GM23248 (cell line): ENCODE measurements around the gene FZD7. TPM values are rescaled to one million over a fixed set of nuclear protein-coding genes. Genes with fewer than 3 reads are reported as not detected.

Experiments
- DNase-seq: peaks from one replicate; pipeline ENCODE4 v3.0.0-alpha.2; 2015
- H2AFZ ChIP-seq: fragments of 200-600 bp; sonication (generic); 2 replicates; pipeline ENCODE4 v1.6.1; 2016; ENCODE audit warnings: antibody characterized with exemption
- H3F3A ChIP-seq: fragments of 200-600 bp; sonication (generic); 2 replicates; pipeline ENCODE4 v1.6.1; 2016; ENCODE audit warnings: mild to moderate bottlenecking, antibody characterized with exemption, mixed run types; ENCODE audit not compliant: insufficient read depth
- H3K27ac ChIP-seq: fragments of 200-600 bp; sonication (generic); 2 replicates; pipeline ENCODE4 v1.5.1; 2016; ENCODE audit warnings: mild to moderate bottlenecking
- H3K27me3 ChIP-seq: fragments of 200-600 bp; sonication (generic); replicated peaks from 2 replicates; pipeline ENCODE4 v1.6.1; 2016; ENCODE audit warnings: mild to moderate bottlenecking; ENCODE audit not compliant: insufficient read depth
- H3K36me3 ChIP-seq: fragments of 200-600 bp; sonication (generic); 2 replicates; pipeline ENCODE4 v1.6.1; 2016; ENCODE audit warnings: low read depth, mild to moderate bottlenecking
- H3K4me1 ChIP-seq: fragments of 200-600 bp; sonication (generic); 2 replicates; pipeline ENCODE4 v1.6.1; 2016; ENCODE audit warnings: mild to moderate bottlenecking; ENCODE audit not compliant: insufficient read depth
- H3K4me2 ChIP-seq: fragments of 200-600 bp; sonication (generic); one replicate; pipeline ENCODE4 v1.6.1; 2016; ENCODE audit warnings: mild to moderate bottlenecking; ENCODE audit not compliant: unreplicated experiment
- H3K4me3 ChIP-seq: fragments of 200-600 bp; sonication (generic); 2 replicates; pipeline ENCODE4 v1.5.1; 2016; ENCODE audit warnings: mild to moderate bottlenecking
- H3K79me2 ChIP-seq: fragments of 200-600 bp; sonication (generic); 2 replicates; pipeline ENCODE4 v1.6.1; 2016; ENCODE audit warnings: mild to moderate bottlenecking; ENCODE audit not compliant: insufficient read depth
- H3K9ac ChIP-seq: fragments of 200-600 bp; sonication (generic); 2 replicates; pipeline ENCODE4 v1.6.1; 2016; ENCODE audit warnings: mild to moderate bottlenecking
- H3K9me2 ChIP-seq: fragments of 200-600 bp; sonication (generic); 2 replicates; pipeline ENCODE4 v1.6.1; 2016; ENCODE audit warnings: mixed run types, mild to moderate bottlenecking, moderate library complexity; ENCODE audit not compliant: insufficient read depth
- H3K9me3 ChIP-seq: fragments of 200-600 bp; sonication (generic); one replicate; pipeline ENCODE4 v1.6.1; 2017; ENCODE audit warnings: low read depth
- H4K20me1 ChIP-seq: fragments of 200-600 bp; sonication (generic); 2 replicates; pipeline ENCODE4 v1.6.0; 2016; ENCODE audit not compliant: insufficient read depth
- EZH2 ChIP-seq: fragments of 200-600 bp; sonication (generic); IDR thresholded peaks from 2 replicates; pipeline ENCODE4 v1.6.1; 2018; ENCODE audit warnings: antibody characterized with exemption, mild to moderate bottlenecking; ENCODE audit not compliant: insufficient read depth, poor library complexity, severe bottlenecking
- EZH2phosphoT487 ChIP-seq: fragments of 200-600 bp; sonication (generic); IDR thresholded peaks from 2 replicates; pipeline ENCODE4 v1.6.1; 2018; ENCODE audit warnings: antibody characterized with exemption, moderate library complexity, mild to moderate bottlenecking, low read depth; ENCODE audit not compliant: insufficient read depth
- WGBS, 2 experiments: methylation state at CpG; one replicate each; pipeline ENCODE4 v1.1.6; 2015 to 2017; ENCODE audit warnings: low lambda C conversion rate in 2 of 2, low coverage in 1 of 2; ENCODE audit errors: missing lambda C conversion rate in 2 of 2; 5-methylcytosine and 5-hydroxymethylcytosine counted together
- in situ Hi-C: fragments of 300-500 bp; cut with MboI; formaldehyde crosslinking; loops from 2 replicates; pipeline ENCODE4 v1.15.0; 2020
- polyA plus RNA-seq: library from polyadenylated mRNA; unstranded; fragments of >200 nt; fragmentation: Nextera tagmentation; extraction: Ambion mirVana; gene quantifications from 2 replicates; pipeline ENCODE4 v1.2.1, GENCODE V29; 2016
- total RNA-seq: library from RNA; depleted of rRNA; stranded (reverse); fragments of >200 nt; shearing (Covaris generic); gene quantifications from 2 replicates; pipeline ENCODE4 v1.2.3, GENCODE V29; 2014

The FZD7 gene
- total and polyA plus RNA-seq, 2 experiments from 2014 or later = 19.4 to 56.4 TPM

DNA sequence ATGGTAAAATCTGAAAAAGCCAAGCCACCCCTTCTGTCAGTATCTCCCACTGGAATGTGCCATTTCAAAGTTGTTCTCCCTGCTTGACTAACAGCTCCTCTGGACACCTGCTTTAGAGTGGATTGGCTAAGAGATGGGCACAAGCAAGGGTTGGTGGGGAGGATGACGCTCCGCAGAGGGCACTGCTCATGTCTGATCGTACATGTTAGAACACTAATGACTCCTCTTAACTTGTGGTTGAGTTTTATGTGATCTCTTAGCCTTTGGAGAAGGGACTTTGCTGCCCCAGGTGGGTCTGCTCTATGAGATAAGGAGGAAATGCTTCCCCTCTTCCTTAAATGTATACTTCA is 31.2 kb downstream of the FZD7 start:
- 36 to 43% methylated on average over 3 of the region's 3 CpGs for WGBS, 2 experiments
- H3K27me3 ChIP-seq = no peaks in the 10 kb centered on the region
- peak overlapping the region; percentile 71 for H3K4me2 ChIP-seq
- 0 out of 2 replicates have a peak overlapping the region, but pooled peaks have one; percentile 37 for H3K9ac ChIP-seq
- H3K4me3 ChIP-seq = peak overlapping the region; percentile 24; the same call in 1 of the 2 replicates
- H3K4me1 ChIP-seq = peaks cover 17% of the 10 kb centered on the region
- no peaks in the 10 kb centered on the region for H3K36me3 ChIP-seq
- no peaks in the 10 kb centered on the region for H4K20me1 ChIP-seq
- H2AFZ ChIP-seq = no peak overlapping the region
- no peaks in the 10 kb centered on the region for H3K79me2 ChIP-seq
- in situ Hi-C loops = no loop called here
- no peak for DNase-seq
- H3F3A ChIP-seq = peaks cover 28% of the 10 kb centered on the region
- H3K9me2 ChIP-seq = no peaks in the 10 kb centered on the region
- no peaks in the 10 kb centered on the region for H3K9me3 ChIP-seq
- no peak for TF ChIP-seq EZH2phosphoT487
- TF ChIP-seq EZH2 = no peak
- H3K27ac ChIP-seq = peak overlapping the region; percentile 79

GRCh38 chr2:202065876-202066275 is 32.2 kb downstream of the FZD7 start:
- H3F3A ChIP-seq = peaks cover 28% of the 10 kb centered on the region
- no peak overlapping the region for H3K4me3 ChIP-seq
- no peaks in the 10 kb centered on the region for H3K9me2 ChIP-seq
- no peak overlapping the region for H2AFZ ChIP-seq
- no peaks in the 10 kb centered on the region for H3K79me2 ChIP-seq
- H3K36me3 ChIP-seq = no peaks in the 10 kb centered on the region
- WGBS, 2 experiments = 73 to 83% methylated on average over 3 of the region's 3 CpGs
- H4K20me1 ChIP-seq = no peaks in the 10 kb centered on the region
- H3K4me1 ChIP-seq = peaks cover 17% of the 10 kb centered on the region
- H3K27me3 ChIP-seq = no peaks in the 10 kb centered on the region
- no peak overlapping the region for H3K4me2 ChIP-seq
- no peak for DNase-seq
- H3K9ac ChIP-seq = no peak overlapping the region
- TF ChIP-seq EZH2phosphoT487 (no peak), EZH2 (no peak)
- in situ Hi-C loops = no loop called here
- no peaks in the 10 kb centered on the region for H3K9me3 ChIP-seq
- no peak overlapping the region for H3K27ac ChIP-seq

GRCh38 chr2:202066875-202067274 is 33.2 kb downstream of the FZD7 start:
- Histone ChIP-seq H3K9me2 (no peaks in the 10 kb centered on the region), H3K4me2 (no peak overlapping the region), H4K20me1 (no peaks in the 10 kb centered on the region), H3K4me3 (no peak overlapping the region), H3K4me1 (peaks cover 17% of the 10 kb centered on the region), H3K27ac (no peak overlapping the region), H3K9me3 (no peaks in the 10 kb centered on the region), H3F3A (peaks cover 28% of the 10 kb centered on the region), H3K36me3 (no peaks in the 10 kb centered on the region), H3K9ac (no peak overlapping the region), H2AFZ (no peak overlapping the region), H3K79me2 (no peaks in the 10 kb centered on the region), H3K27me3 (no peaks in the 10 kb centered on the region)
- no peak for TF ChIP-seq EZH2phosphoT487
- no peak for TF ChIP-seq EZH2
- DNase-seq = no peak
- in situ Hi-C loops = no loop called here
- 84 to 86% methylated on average over 2 of the region's 2 CpGs for WGBS, 2 experiments

- no peak overlapping the region for H3K4me2 ChIP-seq
- H3K27me3 ChIP-seq = no peaks in the 10 kb centered on the region
- H3K9ac ChIP-seq = no peak overlapping the region
- H3K9me2 ChIP-seq = no peaks in the 10 kb centered on the region
- no peaks in the 10 kb centered on the region for H3K36me3 ChIP-seq
- WGBS, 2 experiments = 95 to 100% methylated on average over 1 of the region's 1 CpG
- no peaks in the 10 kb centered on the region for H4K20me1 ChIP-seq
- no peak for DNase-seq
- TF ChIP-seq EZH2 (no peak), EZH2phosphoT487 (no peak)
- in situ Hi-C loops = no loop called here
- peaks cover 28% of the 10 kb centered on the region for H3F3A ChIP-seq
- no peaks in the 10 kb centered on the region for H3K79me2 ChIP-seq
- H3K27ac ChIP-seq = no peak overlapping the region
- no peaks in the 10 kb centered on the region for H3K9me3 ChIP-seq
- no peak overlapping the region for H2AFZ ChIP-seq
- no peak overlapping the region for H3K4me3 ChIP-seq
- peaks cover 17% of the 10 kb centered on the region for H3K4me1 ChIP-seq
Measured at GRCh38 chr2:202067589-202067988, 33.9 kb downstream of the FZD7 start.
